Measurements from ENCODE around the gene CS. TPM values are rescaled to one million over a fixed set of nuclear protein-coding genes. Genes with fewer than 3 reads are reported as not detected.

Gene CS
- total and polyA plus RNA-seq, 2 donors (not counting 1 experiment from before 2014, with no cell fraction given) = 117 to 170 TPM

GRCh38 chr12:56282030-56282429 is 18.1 kb downstream of the CS start:
- H3K36me3 ChIP-seq (ENCODE audit: control insufficient read depth, insufficient read depth, low read length) = peaks cover 13% of the 10 kb centered on the region
- H3K27me3 ChIP-seq (ENCODE audit: control insufficient read depth, insufficient read depth, low read length) = no peaks in the 10 kb centered on the region
- no peaks in the 10 kb centered on the region for H4K20me1 ChIP-seq (ENCODE audit: control insufficient read depth, extremely low read depth, insufficient read depth, low read length)
- H3K9me3 ChIP-seq (ENCODE audit: control insufficient read depth, insufficient read depth, low read depth, low read length) = no peaks in the 10 kb centered on the region
- no peak overlapping the region for H3K27ac ChIP-seq (ENCODE audit: insufficient read depth, low read length)
- no peak overlapping the region for H3K4me2 ChIP-seq (ENCODE audit: extremely low read depth, insufficient read depth, low read length)
- H3K9ac ChIP-seq (ENCODE audit: insufficient read depth, low read length) = no peak overlapping the region
- no peak overlapping the region for H2AFZ ChIP-seq (ENCODE audit: low read length)
- DNase-seq (ENCODE audit: low read depth in 2 of 2) = no peak
- H3K4me1 ChIP-seq (ENCODE audit: control insufficient read depth, extremely low read depth, insufficient read depth, low read length) = no peaks in the 10 kb centered on the region
- TF ChIP-seq CTCF (conservative IDR thresholded peaks at IDR 0.05 in 1 of 2, IDR thresholded peaks at IDR 0.05 in 1 of 2; ENCODE audit: low read depth in 1 of 2, low read length in 2 of 2) (no peak), EZH2 (IDR thresholded peaks at IDR 0.05; ENCODE audit: low read length, missing control alignments) (no peak)
- H3K79me2 ChIP-seq (ENCODE audit: control insufficient read depth, insufficient read depth, low read length) = no peaks in the 10 kb centered on the region
- H3K4me3 ChIP-seq (replicated peaks in 1 of 4; ENCODE audit: control extremely low read depth in 1 of 4, insufficient read depth in 1 of 4, low read depth in 3 of 4, low read length in 4 of 4) = no peak overlapping the region

- Histone ChIP-seq H3K27me3 (ENCODE audit: control insufficient read depth, insufficient read depth, low read length) (no peaks in the 10 kb centered on the region), H3K36me3 (ENCODE audit: control insufficient read depth, insufficient read depth, low read length) (peaks cover 14% of the 10 kb centered on the region)
Observed at GRCh38 chr12:56280849-56281248, 19.3 kb downstream of the CS start.

GRCh38 chr12:56278905-56279304 is 21.2 kb downstream of the CS start:
- no peak for DNase-seq (ENCODE audit: low read depth in 2 of 2)

More at GRCh38 chr12:56280849-56281248, 19.3 kb downstream of the CS start:
- no peaks in the 10 kb centered on the region for H4K20me1 ChIP-seq (ENCODE audit: control insufficient read depth, extremely low read depth, insufficient read depth, low read length)
- no peak overlapping the region for H3K9ac ChIP-seq (ENCODE audit: insufficient read depth, low read length)
- no peak for DNase-seq (ENCODE audit: low read depth in 2 of 2)
- TF ChIP-seq CTCF (conservative IDR thresholded peaks at IDR 0.05 in 1 of 2, IDR thresholded peaks at IDR 0.05 in 1 of 2; ENCODE audit: low read depth in 1 of 2, low read length in 2 of 2) = no peak
- TF ChIP-seq EZH2 (IDR thresholded peaks at IDR 0.05; ENCODE audit: low read length, missing control alignments) = no peak
- H3K27ac ChIP-seq (ENCODE audit: insufficient read depth, low read length) = no peak overlapping the region
- no peaks in the 10 kb centered on the region for H3K4me1 ChIP-seq (ENCODE audit: control insufficient read depth, extremely low read depth, insufficient read depth, low read length)
- H2AFZ ChIP-seq (ENCODE audit: low read length) = no peak overlapping the region
- H3K79me2 ChIP-seq (ENCODE audit: control insufficient read depth, insufficient read depth, low read length) = no peaks in the 10 kb centered on the region
- H3K9me3 ChIP-seq (ENCODE audit: control insufficient read depth, insufficient read depth, low read depth, low read length) = no peaks in the 10 kb centered on the region
- no peak overlapping the region for H3K4me3 ChIP-seq (replicated peaks in 1 of 4; ENCODE audit: control extremely low read depth in 1 of 4, insufficient read depth in 1 of 4, low read depth in 3 of 4, low read length in 4 of 4)
- H3K4me2 ChIP-seq (ENCODE audit: extremely low read depth, insufficient read depth, low read length) = no peak overlapping the region

More at GRCh38 chr12:56278905-56279304, 21.2 kb downstream of the CS start:
- H3K9ac ChIP-seq (ENCODE audit: insufficient read depth, low read length) = no peak overlapping the region
- no peaks in the 10 kb centered on the region for H3K4me1 ChIP-seq (ENCODE audit: control insufficient read depth, extremely low read depth, insufficient read depth, low read length)
- H3K9me3 ChIP-seq (ENCODE audit: control insufficient read depth, insufficient read depth, low read depth, low read length) = no peaks in the 10 kb centered on the region
- H3K27ac ChIP-seq (ENCODE audit: insufficient read depth, low read length) = no peak overlapping the region
- no peaks in the 10 kb centered on the region for H3K27me3 ChIP-seq (ENCODE audit: control insufficient read depth, insufficient read depth, low read length)
- peaks cover 19% of the 10 kb centered on the region for H3K36me3 ChIP-seq (ENCODE audit: control insufficient read depth, insufficient read depth, low read length)
- no peak overlapping the region for H3K4me2 ChIP-seq (ENCODE audit: extremely low read depth, insufficient read depth, low read length)
- no peaks in the 10 kb centered on the region for H3K79me2 ChIP-seq (ENCODE audit: control insufficient read depth, insufficient read depth, low read length)
- no peak overlapping the region for H3K4me3 ChIP-seq (replicated peaks in 1 of 4; ENCODE audit: control extremely low read depth in 1 of 4, insufficient read depth in 1 of 4, low read depth in 3 of 4, low read length in 4 of 4)
- no peak overlapping the region for H2AFZ ChIP-seq (ENCODE audit: low read length)
- H4K20me1 ChIP-seq (ENCODE audit: control insufficient read depth, extremely low read depth, insufficient read depth, low read length) = no peaks in the 10 kb centered on the region
- TF ChIP-seq EZH2 (IDR thresholded peaks at IDR 0.05; ENCODE audit: low read length, missing control alignments) (no peak), CTCF (conservative IDR thresholded peaks at IDR 0.05 in 1 of 2, IDR thresholded peaks at IDR 0.05 in 1 of 2; ENCODE audit: low read depth in 1 of 2, low read length in 2 of 2) (no peak)
